T-helper 1 cell (primary cell): ENCODE data around the gene ARHGAP12.

Experiments used
- DNase-seq, 5 donors: peaks; one replicate each; pipeline ENCODE4 v3.0.0-alpha.2; 2012 to 2020

The ARHGAP12 gene

GRCh38 chr10:31768467-31768866, 160.2 kb downstream of the ARHGAP12 start:
- DNase-seq, result no peak

- no peak for DNase-seq
These were observed 163.1 kb downstream of the ARHGAP12 start for GRCh38 chr10:31765541-31765940.

DNA sequence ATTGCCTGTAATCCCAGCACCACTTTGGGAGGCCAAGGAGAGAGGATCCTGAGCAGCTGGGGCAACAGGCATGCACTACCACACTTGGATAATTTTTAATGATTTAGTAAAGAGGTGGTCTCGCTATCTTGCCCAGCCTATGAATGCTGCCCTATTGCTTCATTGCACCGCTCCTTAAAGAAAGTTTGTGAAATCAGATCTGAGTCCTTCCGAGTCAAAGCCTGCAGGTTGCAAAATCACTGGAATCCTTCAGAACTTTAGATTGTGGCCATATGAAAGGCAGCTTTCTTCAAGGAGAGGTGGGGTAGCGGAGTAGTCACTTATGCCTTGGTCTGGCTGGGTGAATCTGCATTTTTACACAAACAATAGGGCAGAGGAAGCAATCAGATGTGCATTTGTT, 166.3 kb downstream of the ARHGAP12 start:
- DNase-seq, result no peak

DNA sequence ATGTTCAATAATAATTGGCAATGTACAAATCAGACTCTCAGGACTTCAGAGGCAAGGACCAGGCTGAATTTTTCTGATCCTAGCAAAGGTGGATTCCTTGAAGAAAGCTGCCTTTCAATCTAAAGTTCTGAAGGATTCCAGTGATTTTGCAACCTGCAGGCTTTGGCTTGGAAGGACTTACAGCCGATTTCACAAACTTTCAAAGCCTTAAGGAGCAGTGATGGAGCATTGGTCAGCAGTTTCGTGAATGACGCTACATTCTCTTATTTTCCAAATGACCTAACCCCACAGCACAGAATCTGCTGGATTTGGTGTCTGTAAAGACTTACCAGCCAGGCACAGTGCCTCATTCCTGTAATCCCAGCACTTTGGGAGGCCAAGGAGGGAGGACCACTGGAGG, 167.5 kb downstream of the ARHGAP12 start:
- DNase-seq, result no peak

GRCh38 chr10:31760674-31761081, 168.0 kb downstream of the ARHGAP12 start:
- no peak for DNase-seq

DNA sequence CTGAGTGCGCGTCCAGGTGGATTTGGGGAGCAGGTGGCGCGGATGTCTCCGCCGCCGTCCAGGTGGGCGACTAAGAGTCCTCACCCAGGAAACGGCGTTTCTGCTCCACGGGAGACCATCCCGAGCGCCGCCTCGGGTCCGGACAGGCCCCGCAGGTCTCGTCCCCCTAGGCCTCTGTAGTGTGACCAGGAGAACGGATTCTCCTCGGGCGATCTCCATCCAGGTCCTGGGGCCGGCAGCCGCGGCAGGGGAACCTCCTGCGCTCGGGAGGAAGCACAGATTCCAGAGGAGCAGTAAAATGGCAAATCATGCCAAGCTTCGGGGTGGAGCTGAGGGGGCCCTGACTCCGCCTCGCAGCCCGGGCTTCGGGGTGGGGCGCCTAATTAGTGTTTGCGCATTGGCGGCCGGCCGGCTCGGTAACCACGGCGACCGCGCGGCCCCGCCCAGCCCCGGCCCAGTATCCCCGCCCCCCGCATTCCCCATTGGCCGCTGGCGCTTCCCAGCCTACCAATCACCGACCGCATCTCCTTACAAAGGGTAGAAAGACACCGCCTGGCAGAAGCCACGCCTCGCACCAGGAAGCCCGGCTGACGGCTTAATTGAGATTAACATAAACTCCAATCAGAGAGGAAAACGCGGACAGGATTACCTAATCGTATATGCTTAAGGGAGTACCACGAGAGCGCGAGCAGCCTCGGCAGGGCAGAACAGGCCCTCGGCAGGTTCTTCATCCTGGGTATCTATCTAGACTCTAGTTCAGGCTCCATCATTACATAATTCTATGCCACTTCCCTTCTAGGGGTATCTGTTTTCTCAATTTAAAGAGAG, 168.6 kb downstream of the ARHGAP12 start:
- DNase-seq, result peak; percentile 90 to 97 (median 93)

DNA sequence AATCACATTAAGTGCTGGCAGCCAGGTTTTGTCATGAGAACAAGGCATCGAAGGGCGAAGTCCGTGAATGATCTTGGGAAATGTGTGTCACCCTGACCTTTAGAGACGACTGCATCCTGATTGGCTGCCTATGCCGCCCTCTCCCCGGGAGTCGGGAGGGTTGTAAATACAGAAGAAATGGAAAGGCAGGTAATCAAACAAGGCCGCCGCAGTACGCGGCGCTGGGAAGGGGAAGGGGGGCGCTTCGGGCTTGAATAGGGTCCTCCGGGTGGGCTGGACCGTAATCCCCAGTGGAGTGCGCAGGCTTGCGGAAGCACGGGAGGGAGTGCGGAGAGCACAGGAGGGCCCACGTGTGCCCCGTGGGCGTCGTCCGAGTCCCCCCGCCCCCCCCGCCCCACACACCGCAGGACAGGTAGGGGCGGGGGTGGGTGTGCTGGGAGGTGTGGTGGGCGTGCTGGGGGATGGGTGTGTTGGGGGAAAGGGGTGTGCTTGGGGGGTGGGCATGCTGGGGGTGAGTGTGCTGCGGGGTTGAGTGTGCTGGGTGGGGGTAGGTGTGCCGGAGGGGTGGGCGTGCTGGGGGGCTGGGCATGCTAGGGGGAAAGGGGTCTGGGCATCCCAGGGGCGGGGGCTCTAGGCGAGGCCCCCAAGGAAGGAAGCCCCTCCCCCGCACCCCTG, 169.4 kb downstream of the ARHGAP12 start:
- peak; percentile 12 to 30 (median 20) for DNase-seq

GRCh38 chr10:31758495-31758894, 170.1 kb downstream of the ARHGAP12 start:
- DNase-seq, result no peak

DNA sequence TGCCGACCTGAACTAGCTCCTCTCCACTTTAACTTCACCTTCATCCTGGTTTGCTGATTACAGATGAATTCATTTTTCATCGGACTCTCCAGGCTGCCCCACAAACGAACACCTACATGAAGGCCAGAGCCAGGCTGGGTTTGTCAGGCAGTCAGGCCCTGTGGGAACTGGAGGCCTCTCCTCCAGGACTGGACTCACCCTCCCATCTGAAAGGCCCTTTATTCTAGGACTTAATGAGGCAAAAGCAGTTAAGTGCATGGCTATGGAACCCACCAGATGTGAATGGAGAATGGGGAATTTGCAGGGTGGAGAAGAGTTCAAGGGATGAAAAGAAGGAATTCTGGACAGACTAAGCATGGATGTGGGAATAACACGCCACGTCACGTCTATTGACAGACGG, 170.8 kb downstream of the ARHGAP12 start:
- no peak for DNase-seq

DNA sequence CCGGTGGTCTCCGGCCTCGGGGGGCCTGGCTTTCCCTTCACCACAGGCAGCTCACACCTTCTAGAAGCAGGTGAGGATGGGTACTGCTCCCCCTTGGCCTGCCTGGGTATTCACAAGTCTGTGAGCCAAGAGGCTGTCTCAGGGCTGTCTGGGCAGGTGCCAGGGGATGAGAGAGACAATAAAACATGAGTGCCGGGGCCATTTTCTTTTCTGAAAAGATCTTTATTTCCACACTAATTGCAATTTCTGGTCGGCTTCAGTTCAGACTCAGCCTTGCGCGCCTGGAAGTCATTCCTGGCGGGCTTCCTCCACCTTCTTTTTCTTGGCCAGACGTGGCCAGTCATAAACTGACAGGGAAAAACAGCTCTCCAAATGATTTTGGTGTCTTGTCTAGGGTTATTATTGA, 171.2 kb downstream of the ARHGAP12 start:
- DNase-seq, result no peak

- DNase-seq, result no peak
These were observed 171.9 kb downstream of the ARHGAP12 start for GRCh38 chr10:31756729-31757110.

DNA sequence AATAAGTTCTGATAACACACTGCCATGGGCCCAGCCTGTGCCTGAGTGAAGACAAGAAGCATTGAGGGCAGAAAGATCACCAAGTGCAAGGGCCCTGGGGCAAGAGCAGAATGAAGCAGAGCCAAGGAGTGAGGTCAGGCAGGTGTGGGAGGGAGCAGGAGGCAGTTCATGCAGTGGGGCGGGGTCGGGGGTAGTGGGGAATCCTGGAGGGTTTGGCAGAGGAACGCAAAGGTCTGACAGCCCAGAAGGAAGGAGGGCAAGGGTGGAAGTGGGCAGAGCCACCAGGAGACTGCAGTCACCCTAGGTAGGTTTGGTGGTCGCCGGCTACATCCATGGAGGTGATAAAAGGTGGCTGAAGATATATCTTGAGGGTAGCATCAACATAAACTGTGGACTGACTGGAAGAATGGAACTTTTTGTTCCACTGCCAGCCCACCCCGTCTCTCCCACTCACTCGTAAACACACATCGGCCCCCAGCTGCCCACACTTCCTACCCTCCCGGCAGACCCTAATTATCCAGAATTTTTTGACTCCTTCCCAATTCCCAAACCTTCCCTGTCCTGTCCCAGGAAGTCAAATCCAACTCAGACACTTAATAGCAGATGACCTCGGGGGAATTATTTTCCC, 172.4 kb downstream of the ARHGAP12 start:
- DNase-seq, result no peak
